Activated CD4-positive, alpha-beta memory T cell treated with anti-CD3 and anti-CD28 coated beads for 36 hours (primary cell): ENCODE data around the gene SESN3. TPM values are rescaled to one million over a fixed set of nuclear protein-coding genes. Genes with fewer than 3 reads are reported as not detected.
A peak's percentile ranks its signal among the peaks of the same experiment; 100 is the strongest.

Experiments used
- CTCF ChIA-PET: fragments of 350-600 bp; sonication (Branson Sonifier 250); formaldehyde crosslinking; loops from one replicate; lab custom pipeline; 2021; ENCODE audit warnings: antibody characterized with exemption, inconsistent platforms; lab: Charles Lee
- POLR2A ChIA-PET: fragments of 350-600 bp; sonication (Branson Sonifier 250); formaldehyde crosslinking; loops from one replicate; lab custom pipeline; 2021; ENCODE audit warnings: antibody characterized with exemption; lab: Charles Lee
- DNase-seq: peaks from one replicate; pipeline ENCODE4 v3.0.0-alpha.2; 2020
- H3K27ac Mint-ChIP-seq: one replicate; pipeline ENCODE4 v1.8.0; 2021; ENCODE audit warnings: mixed read lengths
- H3K27me3 Mint-ChIP-seq: one replicate; pipeline ENCODE4 v1.8.0; 2021; ENCODE audit warnings: mixed read lengths
- H3K36me3 Mint-ChIP-seq: one replicate; pipeline ENCODE4 v1.8.0; 2021; ENCODE audit warnings: mixed read lengths
- H3K4me1 Mint-ChIP-seq: one replicate; pipeline ENCODE4 v1.8.0; 2021; ENCODE audit warnings: low read depth, mixed read lengths
- H3K4me3 Mint-ChIP-seq: one replicate; pipeline ENCODE4 v1.8.0; 2021; ENCODE audit warnings: mild to moderate bottlenecking, mixed read lengths
- H3K9me3 Mint-ChIP-seq: one replicate; pipeline ENCODE4 v1.8.0; 2021; ENCODE audit warnings: mixed read lengths
- intact Hi-C: fragments of 100-400 bp; cut with micrococcal nuclease; formaldehyde crosslinking; loops from one replicate; pipeline ENCODE4 v1.15.1; 2023
- total RNA-seq, 2 experiments: library from RNA; stranded (reverse); gene quantifications; one replicate each; pipeline ENCODE4 v1.2.3, GENCODE V29; 2021

Gene SESN3
- total RNA-seq, 2 experiments from 2014 or later = 13.9 to 15.5 TPM

DNA sequence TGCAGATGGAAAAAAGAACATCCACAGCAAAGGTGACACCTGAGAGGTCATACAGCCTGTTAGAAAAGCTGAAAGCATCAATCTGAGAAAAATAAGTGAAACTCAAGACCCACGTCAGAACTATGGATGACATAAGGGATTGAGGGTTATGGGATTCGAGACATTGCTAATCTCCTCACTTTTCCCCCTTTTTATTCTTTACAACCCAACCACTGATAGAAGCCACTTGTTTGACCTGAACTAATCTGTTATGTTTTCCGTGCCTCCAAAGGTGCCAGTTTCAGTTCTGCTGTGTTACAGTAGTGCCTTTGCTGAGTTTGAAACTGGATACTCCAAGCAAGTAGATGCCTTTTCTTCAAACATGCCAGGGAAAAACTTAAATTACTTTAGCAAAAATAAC is 16.9 kb upstream of the SESN3 start:
- Mint-ChIP-seq H3K4me3 (no peak overlapping the region), H3K9me3 (no peaks in the 10 kb centered on the region), H3K27me3 (no peaks in the 10 kb centered on the region), H3K4me1 (peaks cover 20% of the 10 kb centered on the region), H3K27ac (no peak overlapping the region), H3K36me3 (no peaks in the 10 kb centered on the region)
- ChIA-PET CTCF (no interaction called here), POLR2A (no interaction called here)
- intact Hi-C loops = no loop called here
- no peak for DNase-seq

DNA sequence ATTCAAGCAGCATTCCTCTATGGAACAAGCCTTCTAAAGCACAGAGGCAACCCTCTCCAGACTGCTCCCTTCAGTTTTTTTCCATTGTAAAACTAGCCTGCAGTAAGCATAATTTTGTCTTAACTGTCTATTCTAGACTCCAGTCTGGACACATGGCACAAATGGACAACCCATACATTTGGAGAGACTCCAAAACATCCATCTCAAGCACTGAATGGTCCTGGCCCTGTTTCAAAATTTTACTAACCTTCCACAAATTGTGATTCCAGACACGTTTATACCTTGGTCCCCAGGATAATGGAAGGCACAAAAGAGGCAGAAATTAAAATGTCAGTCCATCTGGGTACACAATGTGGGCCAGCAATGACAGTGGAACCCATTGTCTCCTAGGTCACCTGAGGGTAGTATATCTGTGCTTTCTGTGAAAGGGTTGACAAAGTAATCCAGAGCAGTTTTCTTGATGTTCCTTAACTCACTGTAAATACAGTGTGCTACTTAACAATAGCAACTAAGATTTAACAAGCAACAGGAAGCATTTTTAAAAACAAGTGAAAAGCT is 16.2 kb upstream of the SESN3 start:
- DNase-seq = no peak
- intact Hi-C loops = no loop called here
- H3K36me3 Mint-ChIP-seq = no peaks in the 10 kb centered on the region
- no peaks in the 10 kb centered on the region for H3K27me3 Mint-ChIP-seq
- H3K27ac Mint-ChIP-seq = no peak overlapping the region
- POLR2A ChIA-PET = no interaction called here
- CTCF ChIA-PET = no interaction called here
- H3K4me3 Mint-ChIP-seq = no peak overlapping the region
- H3K9me3 Mint-ChIP-seq = no peaks in the 10 kb centered on the region
- peaks cover 15% of the 10 kb centered on the region for H3K4me1 Mint-ChIP-seq

- Mint-ChIP-seq H3K36me3 (no peaks in the 10 kb centered on the region), H3K27me3 (no peaks in the 10 kb centered on the region), H3K4me3 (no peak overlapping the region), H3K9me3 (no peaks in the 10 kb centered on the region), H3K4me1 (peaks cover 16% of the 10 kb centered on the region), H3K27ac (peak overlapping the region; percentile 10)
- intact Hi-C loops = no loop called here
- CTCF ChIA-PET = interaction anchor here (1.1 to 2.2 kb wide), 2 partner anchors 13 to 92 kb away, joined by 3 to 8 read pairs; no protein-coding TSS in a partner anchor
- DNase-seq = no peak
- POLR2A ChIA-PET = interaction anchor here (2.1 kb wide), 1 partner anchor 10 kb away, joined by 9 read pairs; no protein-coding TSS in a partner anchor
These were observed 14.6 kb upstream of the SESN3 start for GRCh38 chr11:95245581-95245980.

DNA sequence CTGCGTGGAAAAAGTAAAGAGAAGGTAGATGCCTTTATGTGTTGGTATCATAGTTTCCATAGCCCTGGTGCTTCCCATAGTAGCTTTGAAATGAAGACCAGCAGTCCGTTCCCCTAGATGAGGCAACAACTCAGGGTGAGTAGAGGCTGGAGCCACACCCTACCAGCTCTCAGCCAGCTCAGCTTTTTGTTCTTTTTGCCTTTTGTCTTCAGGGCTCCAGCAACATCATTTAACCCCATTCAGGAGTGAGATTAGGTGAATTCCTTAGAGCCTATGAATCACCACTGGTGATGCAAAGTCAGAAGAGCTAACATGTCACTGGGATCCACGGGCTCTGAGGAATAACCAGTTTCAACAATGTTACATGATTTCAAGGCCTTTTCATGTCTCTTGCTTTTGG is 14.0 kb upstream of the SESN3 start:
- H3K4me3 Mint-ChIP-seq = no peak overlapping the region
- H3K9me3 Mint-ChIP-seq = no peaks in the 10 kb centered on the region
- peak; percentile 41 for DNase-seq
- POLR2A ChIA-PET = interaction anchor here (0.6 to 2.1 kb wide), 2 partner anchors 10 to 24 kb away, joined by 3 to 9 read pairs; no protein-coding TSS in a partner anchor
- CTCF ChIA-PET = interaction anchor here (1.1 to 2.2 kb wide), 3 partner anchors 13 to 461 kb away, joined by 3 to 8 read pairs (median 3); no protein-coding TSS in a partner anchor
- intact Hi-C loops = no loop called here
- H3K4me1 Mint-ChIP-seq = peaks cover 16% of the 10 kb centered on the region
- no peaks in the 10 kb centered on the region for H3K27me3 Mint-ChIP-seq
- peak overlapping the region; percentile 10 for H3K27ac Mint-ChIP-seq
- no peaks in the 10 kb centered on the region for H3K36me3 Mint-ChIP-seq

GRCh38 chr11:95243673-95244072 is 12.7 kb upstream of the SESN3 start:
- Mint-ChIP-seq H3K36me3 (no peaks in the 10 kb centered on the region), H3K9me3 (no peaks in the 10 kb centered on the region), H3K4me3 (no peak overlapping the region), H3K27me3 (no peaks in the 10 kb centered on the region), H3K27ac (no peak overlapping the region), H3K4me1 (peaks cover 12% of the 10 kb centered on the region)
- ChIA-PET POLR2A (no interaction called here), CTCF (interaction anchor here (1.2 to 2.2 kb wide), 4 partner anchors 11 to 463 kb away, joined by 3 to 8 read pairs (median 4); no protein-coding TSS in a partner anchor)
- DNase-seq = no peak
- intact Hi-C loops = no loop called here

GRCh38 chr11:95242845-95243605 is 12.0 kb upstream of the SESN3 start:
- intact Hi-C loops = no loop called here
- DNase-seq = no peak
- ChIA-PET CTCF (interaction anchor here (1.2 kb wide), 1 partner anchor 11 kb away, joined by 3 read pairs; no protein-coding TSS in a partner anchor), POLR2A (no interaction called here)
- no peak overlapping the region for H3K27ac Mint-ChIP-seq
- H3K4me1 Mint-ChIP-seq = peaks cover 11% of the 10 kb centered on the region
- no peaks in the 10 kb centered on the region for H3K9me3 Mint-ChIP-seq
- no peak overlapping the region for H3K4me3 Mint-ChIP-seq
- no peaks in the 10 kb centered on the region for H3K36me3 Mint-ChIP-seq
- H3K27me3 Mint-ChIP-seq = no peaks in the 10 kb centered on the region

- peaks cover 11% of the 10 kb centered on the region for H3K4me1 Mint-ChIP-seq
- no peak overlapping the region for H3K4me3 Mint-ChIP-seq
- DNase-seq = no peak
- H3K27me3 Mint-ChIP-seq = no peaks in the 10 kb centered on the region
- CTCF ChIA-PET = interaction anchor here (1.2 kb wide), 1 partner anchor 10 kb away, joined by 4 read pairs; the partner anchor contains the start of gene SESN3
- intact Hi-C loops = no loop called here
- no peaks in the 10 kb centered on the region for H3K36me3 Mint-ChIP-seq
- no peak overlapping the region for H3K27ac Mint-ChIP-seq
- POLR2A ChIA-PET = interaction anchor here (1.2 kb wide), 1 partner anchor 11 kb away, joined by 3 read pairs; the partner anchor contains the start of gene SESN3
- H3K9me3 Mint-ChIP-seq = no peaks in the 10 kb centered on the region
These were observed 11.3 kb upstream of the SESN3 start for GRCh38 chr11:95242091-95242844.

DNA sequence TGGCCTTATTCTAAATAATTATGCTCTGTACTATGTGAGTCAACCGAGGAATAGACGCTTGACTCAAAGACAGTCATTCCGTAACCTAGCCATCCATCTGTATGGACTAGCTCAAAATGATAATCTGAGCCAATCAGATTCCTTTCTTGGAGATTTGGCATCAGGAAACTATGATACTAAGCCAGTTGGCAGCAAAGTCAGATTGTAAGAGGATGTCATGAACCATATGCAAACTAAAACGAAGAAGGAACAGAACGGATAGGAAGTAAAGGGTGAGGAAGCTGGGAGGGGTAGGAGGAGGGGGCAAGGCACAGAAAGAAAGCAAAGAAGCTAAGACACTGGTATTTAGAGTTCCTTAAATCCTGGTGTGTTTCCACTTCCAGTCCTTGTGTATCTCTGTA is 10.7 kb upstream of the SESN3 start:
- peaks cover 11% of the 10 kb centered on the region for H3K4me1 Mint-ChIP-seq
- intact Hi-C loops = no loop called here

GRCh38 chr11:95239871-95240649 is 9.1 kb upstream of the SESN3 start:
- Mint-ChIP-seq H3K4me3 (no peak overlapping the region), H3K27me3 (no peaks in the 10 kb centered on the region), H3K4me1 (peaks cover 11% of the 10 kb centered on the region), H3K27ac (no peak overlapping the region), H3K36me3 (no peaks in the 10 kb centered on the region), H3K9me3 (no peaks in the 10 kb centered on the region)
- no peak for DNase-seq
- ChIA-PET CTCF (interaction anchor here (1.5 kb wide), 1 partner anchor 21 kb away, joined by 3 read pairs; no protein-coding TSS in a partner anchor), POLR2A (no interaction called here)
- intact Hi-C loops = loop anchor here (10.0 kb wide), 1 partner anchor 965 kb away; no protein-coding TSS in a partner anchor

More for the DNA sequence above, 10.7 kb upstream of the SESN3 start:
- Mint-ChIP-seq H3K9me3 (no peaks in the 10 kb centered on the region), H3K27ac (no peak overlapping the region), H3K4me3 (no peak overlapping the region), H3K27me3 (no peaks in the 10 kb centered on the region), H3K36me3 (no peaks in the 10 kb centered on the region)
- DNase-seq = no peak
- ChIA-PET POLR2A (interaction anchor here (1.2 kb wide), 1 partner anchor 10 kb away, joined by 3 read pairs; the partner anchor contains the start of gene SESN3), CTCF (interaction anchor here (1.2 kb wide), 1 partner anchor 10 kb away, joined by 4 read pairs; the partner anchor contains the start of gene SESN3)

GRCh38 chr11:95232666-95233065 is 1.7 kb upstream of the SESN3 start:
- no peaks in the 10 kb centered on the region for H3K9me3 Mint-ChIP-seq
- ChIA-PET POLR2A (interaction anchor here (0.9 to 2.4 kb wide), 2 partner anchors 22 to 75 kb away, joined by 6 to 17 read pairs; no protein-coding TSS in a partner anchor), CTCF (interaction anchor here (0.6 to 5.2 kb wide), 12 partner anchors 9 to 531 kb away, joined by 3 to 59 read pairs (median 6); no protein-coding TSS in a partner anchor)
- H3K4me1 Mint-ChIP-seq = peaks cover 42% of the 10 kb centered on the region
- DNase-seq = no peak
- H3K4me3 Mint-ChIP-seq = no peak overlapping the region
- H3K27me3 Mint-ChIP-seq = no peaks in the 10 kb centered on the region
- intact Hi-C loops = loop anchor here (5.0 to 10.0 kb wide), 2 partner anchors 530 to 972 kb away; no protein-coding TSS in a partner anchor
- no peaks in the 10 kb centered on the region for H3K36me3 Mint-ChIP-seq
- no peak overlapping the region for H3K27ac Mint-ChIP-seq
